Adrenal gland (tissue), 5 donors: ENCODE measurements around the gene ASF1A.

Experiments used
- POLR2A ChIP-seq, 2 donors: fragments of 450-650 bp; IDR thresholded peaks; one replicate each; pipeline ENCODE4 v1.6.1; 2017; ENCODE audit warnings: antibody characterized with exemption in 2 of 2, mild to moderate bottlenecking in 2 of 2, moderate library complexity in 1 of 2
- TF ChIP-seq, protein P1 (sequence below), 6 experiments: fragments of 450-650 bp in 4 of 6; fragments of 200-600 bp in 2 of 6; sonication (generic) in 1 of 6; IDR thresholded peaks; 1 replicate in 5 of 6; 2 replicates in 1 of 6; pipeline versions ENCODE4 v1.5.1 to v1.8.0; 2016 to 2021; ENCODE audit warnings: antibody characterized with exemption in 6 of 6, mild to moderate bottlenecking in 2 of 6, moderate library complexity in 1 of 6
- donor health status: DM: no; HTN: no; CAD: no.

DNA sequence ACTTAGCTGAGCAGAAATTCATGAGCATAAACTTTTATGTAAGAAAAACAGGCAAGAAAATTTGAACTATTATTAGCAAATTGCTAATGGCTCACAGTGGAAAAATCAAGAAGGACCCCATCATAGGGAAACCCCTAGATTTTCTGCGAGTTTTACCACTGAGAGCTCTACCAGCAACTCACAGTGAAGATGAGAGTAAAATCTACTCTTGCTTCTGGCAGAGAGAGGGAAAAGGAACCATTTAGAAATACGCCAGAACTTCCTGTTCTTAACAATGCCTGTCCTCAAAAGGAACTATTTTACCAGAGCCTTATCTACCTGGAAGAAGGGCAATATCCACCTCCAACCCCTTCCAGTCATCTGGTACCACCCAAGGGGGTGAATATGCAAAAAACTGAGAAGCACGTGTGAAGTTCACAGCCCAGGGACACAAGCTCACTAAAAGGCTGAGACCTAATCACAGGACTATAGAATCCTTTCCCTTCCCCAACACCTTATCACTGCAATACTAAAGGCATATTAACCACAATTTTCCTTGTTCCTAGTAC, 34.4 kb upstream of the ASF1A start:
- TF ChIP-seq, protein P1, sequence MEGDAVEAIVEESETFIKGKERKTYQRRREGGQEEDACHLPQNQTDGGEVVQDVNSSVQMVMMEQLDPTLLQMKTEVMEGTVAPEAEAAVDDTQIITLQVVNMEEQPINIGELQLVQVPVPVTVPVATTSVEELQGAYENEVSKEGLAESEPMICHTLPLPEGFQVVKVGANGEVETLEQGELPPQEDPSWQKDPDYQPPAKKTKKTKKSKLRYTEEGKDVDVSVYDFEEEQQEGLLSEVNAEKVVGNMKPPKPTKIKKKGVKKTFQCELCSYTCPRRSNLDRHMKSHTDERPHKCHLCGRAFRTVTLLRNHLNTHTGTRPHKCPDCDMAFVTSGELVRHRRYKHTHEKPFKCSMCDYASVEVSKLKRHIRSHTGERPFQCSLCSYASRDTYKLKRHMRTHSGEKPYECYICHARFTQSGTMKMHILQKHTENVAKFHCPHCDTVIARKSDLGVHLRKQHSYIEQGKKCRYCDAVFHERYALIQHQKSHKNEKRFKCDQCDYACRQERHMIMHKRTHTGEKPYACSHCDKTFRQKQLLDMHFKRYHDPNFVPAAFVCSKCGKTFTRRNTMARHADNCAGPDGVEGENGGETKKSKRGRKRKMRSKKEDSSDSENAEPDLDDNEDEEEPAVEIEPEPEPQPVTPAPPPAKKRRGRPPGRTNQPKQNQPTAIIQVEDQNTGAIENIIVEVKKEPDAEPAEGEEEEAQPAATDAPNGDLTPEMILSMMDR (IDR thresholded peaks at IDR 0.05) = no peak
- TF ChIP-seq POLR2A (IDR thresholded peaks at IDR 0.05) = no peak
